HG03442 (cell line): Measurements from ENCODE around the gene TOPBP1.
A peak's percentile ranks its signal among the peaks of the same experiment; 100 is the strongest.
"Not testable (repeated sequence)": the region's sequence is repeated elsewhere in the genome, so short reads cannot be mapped to it uniquely, and the experiment has no call there.

Source experiments
- ATAC-seq: cut with Tn5 transposase; IDR thresholded peaks from one replicate; pipeline ENCODE4 v1.9.1; 2021; ENCODE audit warnings: mild to moderate bottlenecking, moderate library complexity; ENCODE audit not compliant: unreplicated experiment

TOPBP1 gene

DNA sequence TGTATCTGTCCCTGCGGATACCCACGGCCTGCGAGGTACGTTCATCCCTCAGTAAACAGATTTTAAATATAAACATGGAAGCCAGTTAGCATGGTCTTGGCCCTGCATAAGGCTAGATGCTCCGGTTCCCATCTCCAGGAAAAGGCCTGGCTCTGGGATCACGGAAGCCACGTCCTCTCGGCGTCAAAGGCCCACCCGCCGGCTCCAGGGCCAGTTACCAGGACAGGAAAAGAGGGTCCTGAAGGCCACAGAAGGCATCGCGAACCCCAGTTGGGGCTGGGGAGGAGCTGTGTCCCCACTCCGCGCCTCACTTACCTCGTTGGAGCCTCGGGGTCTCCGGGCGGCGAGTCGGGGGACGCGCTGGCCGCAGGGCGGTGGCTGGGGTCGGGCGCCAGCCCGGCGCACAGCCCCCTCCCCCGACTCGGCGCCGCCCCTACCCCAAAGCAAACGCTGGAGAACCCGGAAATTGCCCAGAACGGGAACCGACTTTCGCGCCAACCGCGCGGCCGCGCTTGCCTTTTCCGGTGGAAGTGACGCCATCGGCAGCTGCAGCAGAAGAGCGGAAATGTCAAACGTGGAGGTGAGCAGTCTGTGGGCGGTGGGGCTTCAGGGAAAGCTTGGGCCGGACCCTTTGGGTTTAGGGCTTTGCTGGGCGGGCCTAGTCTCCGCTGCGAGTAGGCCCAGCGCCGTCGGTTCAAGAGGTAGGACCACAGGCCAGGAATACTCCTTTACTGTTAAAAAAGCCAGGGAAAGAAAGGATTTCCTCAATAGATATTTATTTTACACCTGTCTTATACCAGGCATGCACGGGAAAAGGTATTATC lies at the start of gene TOPBP1:
TOPBP1 (minus strand) TSS at position 488 of the 824 bp plus-strand sequence. CDS start 814 bp downstream, outside the sequence.
- peak; percentile 84 for ATAC-seq

DNA sequence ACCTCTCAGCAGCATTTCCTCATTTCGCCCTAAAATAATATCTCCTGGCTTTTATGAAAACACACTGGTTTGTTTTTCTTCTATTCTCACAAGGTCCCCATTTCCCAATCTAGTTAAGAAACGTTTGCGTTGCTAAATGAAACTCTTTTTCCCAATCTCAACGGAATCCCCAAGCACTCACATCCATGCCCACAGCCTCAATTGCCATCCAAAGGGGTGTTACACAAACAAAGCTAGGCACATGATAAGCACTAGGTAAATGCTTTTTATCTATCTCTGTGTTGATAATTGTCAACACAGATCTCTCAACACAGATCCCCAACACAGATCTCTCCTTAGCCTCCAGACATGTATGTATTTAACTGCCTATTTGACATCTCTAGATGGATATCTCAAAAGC lies 49.3 kb upstream of the TOPBP1 start:
- no peak for ATAC-seq

- ATAC-seq, result no peak
Measured at GRCh38 chr3:133709139-133709750, 47.5 kb upstream of the TOPBP1 start.

- no peak for ATAC-seq
Measured at GRCh38 chr3:133706033-133706432, 44.3 kb upstream of the TOPBP1 start.

DNA sequence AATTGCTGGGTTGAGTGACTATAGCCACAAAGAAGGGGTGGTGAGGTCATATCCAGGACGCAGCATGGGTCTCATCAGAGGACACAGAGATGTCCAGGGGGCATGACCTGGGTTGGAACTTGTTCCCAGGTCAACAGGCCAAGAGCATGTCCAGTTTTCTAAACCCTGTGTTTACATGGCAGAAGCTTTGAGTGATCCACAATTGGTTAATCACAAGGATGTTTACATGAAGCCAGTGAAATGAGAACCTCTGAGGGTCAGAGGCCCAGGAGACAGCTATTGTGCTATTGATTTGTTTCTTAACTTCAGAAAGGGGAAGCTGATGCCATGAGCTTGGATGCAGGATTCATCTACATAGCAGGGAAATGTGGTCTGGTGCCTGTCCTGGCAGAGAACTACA lies 42.2 kb upstream of the TOPBP1 start:
- ATAC-seq, result no peak

DNA sequence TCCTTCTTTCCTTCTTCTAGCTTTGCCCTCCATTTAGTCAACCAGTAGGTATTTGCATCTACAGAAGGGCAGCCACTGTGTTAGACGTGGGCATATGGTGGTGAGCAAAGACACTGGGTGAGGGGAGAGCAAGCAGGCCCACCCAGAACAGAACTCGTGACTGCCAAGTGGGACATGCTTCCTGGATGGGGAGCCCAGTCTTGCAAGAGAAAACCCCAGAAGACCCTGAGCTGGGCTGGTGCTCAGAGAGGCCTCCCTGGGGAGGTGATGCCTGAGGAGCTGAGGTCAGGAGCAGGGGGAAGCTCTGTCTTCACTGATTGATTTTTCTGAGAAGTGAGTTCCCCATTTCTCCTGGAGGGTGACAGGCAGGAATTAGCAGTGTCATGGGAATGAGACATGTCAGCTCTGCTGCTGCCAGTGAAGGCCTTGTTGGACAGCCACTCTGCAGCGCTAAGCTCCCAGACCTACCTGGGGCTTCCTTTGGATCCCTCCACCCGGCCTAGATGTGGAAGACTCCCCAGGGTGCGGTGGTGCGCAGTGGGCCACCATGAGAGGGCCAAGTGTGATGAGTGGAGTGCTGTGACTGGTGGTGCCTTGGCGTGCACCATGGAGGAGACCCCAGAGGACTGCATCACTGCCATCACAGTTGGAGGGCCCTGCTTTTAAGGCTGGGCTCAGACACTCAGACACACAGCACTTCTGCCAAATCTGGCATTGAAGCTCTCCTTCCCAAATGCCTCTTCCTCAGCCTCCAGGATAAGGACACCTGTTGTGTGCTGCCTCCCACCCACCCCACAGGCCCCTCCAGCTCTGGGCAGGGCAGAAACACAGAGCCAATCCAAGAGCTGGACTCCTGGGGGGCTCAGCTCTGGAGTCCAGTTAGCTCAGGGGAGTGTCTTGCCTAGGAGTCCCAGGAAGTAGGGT lies 40.0 kb upstream of the TOPBP1 start:
- no peak for ATAC-seq

DNA sequence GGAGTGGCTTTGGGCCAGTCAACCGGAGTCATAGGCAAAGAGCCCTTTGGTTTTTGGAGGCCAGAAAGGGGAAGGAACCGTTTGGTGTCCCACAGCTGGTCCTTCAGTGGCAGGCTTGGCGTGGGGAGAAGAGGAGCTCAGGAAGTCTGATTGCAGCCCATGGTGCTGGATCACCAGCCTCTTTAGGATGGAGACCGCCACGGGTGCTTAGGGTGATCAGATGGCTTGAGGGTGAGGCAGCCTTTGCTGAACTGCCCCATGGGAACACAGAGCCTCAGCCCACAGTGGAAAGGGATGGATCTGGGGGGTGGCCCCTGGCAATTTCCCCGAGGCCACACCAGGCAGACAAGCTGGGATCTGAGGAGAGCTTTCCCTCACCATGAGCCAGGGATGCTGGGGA lies 38.6 kb upstream of the TOPBP1 start:
- ATAC-seq, result no peak

DNA sequence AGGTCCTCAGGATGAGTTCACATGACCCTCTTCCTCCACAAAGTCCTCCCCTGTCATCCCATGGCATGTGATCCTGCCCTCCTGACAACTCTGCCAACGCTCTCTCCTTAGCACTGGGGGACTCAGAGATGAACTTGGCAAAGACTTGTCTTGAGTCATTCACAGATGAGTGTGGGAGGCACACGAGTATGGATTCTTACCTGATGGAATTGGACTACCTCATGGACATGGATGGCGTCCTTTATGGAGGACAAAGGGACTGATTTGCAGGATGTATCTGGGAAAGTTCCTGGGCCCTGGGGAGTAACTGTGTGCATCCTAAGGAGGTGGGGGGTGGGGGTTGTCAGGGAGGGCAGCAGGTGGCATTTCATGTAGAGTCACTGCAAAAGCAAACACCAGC lies 38.2 kb upstream of the TOPBP1 start:
- no peak for ATAC-seq

- ATAC-seq, result no peak
Measured at GRCh38 chr3:133699467-133699866, 37.7 kb upstream of the TOPBP1 start.

DNA sequence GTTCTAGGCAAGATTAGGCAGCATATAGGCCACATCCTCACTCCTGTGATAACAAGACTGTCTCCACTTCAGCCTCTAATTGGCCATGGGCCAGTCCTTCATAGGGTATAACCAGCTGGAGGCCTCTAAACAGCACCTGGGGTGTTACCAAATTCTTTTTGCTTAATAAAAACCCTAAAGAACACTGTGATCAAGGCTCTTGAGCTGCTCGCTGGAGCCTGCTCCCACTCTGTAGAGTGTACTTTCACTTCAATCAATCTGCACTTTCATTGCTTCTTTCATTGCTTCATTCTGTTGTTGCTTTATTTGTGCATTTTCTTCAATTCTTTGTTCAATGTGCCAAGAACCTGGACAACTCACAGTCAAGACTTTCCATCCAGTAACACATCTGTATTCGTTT lies 36.2 kb upstream of the TOPBP1 start:
- no peak for ATAC-seq

DNA sequence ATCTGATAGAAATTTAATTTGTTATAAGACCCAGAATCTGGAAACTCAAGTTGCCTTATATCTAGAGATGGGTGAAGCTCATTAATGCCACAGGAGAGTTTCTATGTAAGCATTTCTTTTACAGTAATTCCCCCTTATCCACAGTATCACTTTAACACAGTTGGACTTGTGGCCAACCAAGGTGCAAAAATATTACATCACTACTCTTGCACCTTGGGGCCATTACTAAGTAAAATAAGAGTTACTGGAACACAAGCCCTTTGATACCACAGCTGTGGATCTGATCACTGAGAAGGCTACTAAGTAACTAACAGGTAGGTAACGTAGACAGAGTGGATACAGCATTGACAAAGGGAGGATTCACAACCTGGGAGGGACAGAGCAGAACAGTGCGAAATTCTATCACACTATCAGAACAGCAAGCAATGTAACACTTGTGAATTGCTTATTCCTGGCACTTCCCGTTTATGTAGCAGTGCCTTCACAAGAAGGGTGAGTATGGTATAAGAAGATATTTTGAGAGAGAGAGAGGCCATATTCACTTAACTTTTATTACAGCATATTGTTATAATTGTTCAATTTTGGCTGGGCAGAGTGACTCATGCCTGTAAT lies 33.9 kb upstream of the TOPBP1 start:
- no peak for ATAC-seq

GRCh38 chr3:133694288-133695268 lies 32.8 kb upstream of the TOPBP1 start:
- no peak for ATAC-seq

- no peak for ATAC-seq
Measured at GRCh38 chr3:133693821-133694220, 32.1 kb upstream of the TOPBP1 start.

- ATAC-seq, result no peak
Measured at GRCh38 chr3:133692759-133693158, 31.0 kb upstream of the TOPBP1 start.

- ATAC-seq, result no peak
Measured at GRCh38 chr3:133691273-133692107, 29.7 kb upstream of the TOPBP1 start.

- ATAC-seq, result not testable (repeated sequence)
Measured at GRCh38 chr3:133677993-133678392, 16.3 kb upstream of the TOPBP1 start.

- ATAC-seq, result no peak
Measured at GRCh38 chr3:133676336-133677118, 14.8 kb upstream of the TOPBP1 start.
